ENCODE results near the gene MYMX.
A peak's percentile ranks its signal among the peaks of the same experiment; 100 is the strongest.

MYMX gene

GRCh38 chr6:44250718-44251123 lies 34.0 kb downstream of the MYMX start:
- DNase-seq (ENCODE audit: low read depth, low spot score) = no peak

GRCh38 chr6:44251576-44252524 lies 35.1 kb downstream of the MYMX start:
- DNase-seq (ENCODE audit: low read depth, low spot score) = no peak

GRCh38 chr6:44253307-44254101 lies 36.8 kb downstream of the MYMX start:
- peak; percentile 37 for DNase-seq (ENCODE audit: low read depth, low spot score)

GRCh38 chr6:44254191-44255104 lies 37.7 kb downstream of the MYMX start:
- no peak for DNase-seq (ENCODE audit: low read depth, low spot score)

- DNase-seq (ENCODE audit: low read depth, low spot score) = no peak
Measured at GRCh38 chr6:44255105-44255808, 38.5 kb downstream of the MYMX start.

- DNase-seq (ENCODE audit: low read depth, low spot score) = peak; percentile 32
Measured at GRCh38 chr6:44255871-44256774, 39.4 kb downstream of the MYMX start.

GRCh38 chr6:44256775-44257024 lies 40.0 kb downstream of the MYMX start:
- DNase-seq (ENCODE audit: low read depth, low spot score) = no peak

GRCh38 chr6:44257025-44257752 lies 40.5 kb downstream of the MYMX start, which contains the start of gene SLC35B2:
SLC35B2 (minus strand) TSS chr6:44257528; CDS start chr6:44257410, 118 bp downstream.
- DNase-seq (ENCODE audit: low read depth, low spot score) = peak; percentile 92

GRCh38 chr6:44257753-44258324 lies 41.1 kb downstream of the MYMX start:
- no peak for DNase-seq (ENCODE audit: low read depth, low spot score)

- DNase-seq (ENCODE audit: low read depth, low spot score) = no peak
Measured at GRCh38 chr6:44258325-44258863, 41.7 kb downstream of the MYMX start.

GRCh38 chr6:44258921-44259320 lies 42.2 kb downstream of the MYMX start:
- DNase-seq (ENCODE audit: low read depth, low spot score) = no peak

- DNase-seq (ENCODE audit: low read depth, low spot score) = no peak
Measured at GRCh38 chr6:44260011-44260410, 43.3 kb downstream of the MYMX start.

GRCh38 chr6:44260451-44261297 lies 43.9 kb downstream of the MYMX start:
- no peak for DNase-seq (ENCODE audit: low read depth, low spot score)

GRCh38 chr6:44261581-44261980 lies 44.9 kb downstream of the MYMX start:
- DNase-seq (ENCODE audit: low read depth, low spot score) = no peak

- no peak for DNase-seq (ENCODE audit: low read depth, low spot score)
Measured at GRCh38 chr6:44262467-44263353, 46.0 kb downstream of the MYMX start.

- peak; percentile 47 for DNase-seq (ENCODE audit: low read depth, low spot score)
Measured at GRCh38 chr6:44263354-44264100, 46.8 kb downstream of the MYMX start.

Data from astrocyte of the hippocampus (primary cell).